Measurements from ENCODE around the gene C1R.

C1R gene

DNA sequence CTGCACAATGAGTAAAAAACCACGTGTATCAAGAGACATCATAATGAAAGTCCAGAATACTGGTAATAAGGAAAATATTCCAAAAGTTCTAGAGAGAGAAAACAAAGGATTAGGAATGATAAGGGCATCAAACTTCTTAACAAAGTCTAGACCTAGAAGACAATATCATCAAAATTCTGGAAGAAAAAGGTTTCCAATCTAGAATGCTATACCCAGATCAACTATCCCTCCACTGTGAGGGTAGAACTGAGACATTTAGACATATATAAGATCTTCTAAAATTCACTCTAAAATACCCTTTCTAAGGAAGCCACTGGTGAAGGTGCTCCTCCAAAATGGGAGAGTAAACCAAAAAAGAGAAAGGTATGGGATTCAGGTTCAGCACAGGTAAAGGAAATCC is 13.8 kb upstream of the C1R start:
- TF ChIP-seq, protein P1, sequence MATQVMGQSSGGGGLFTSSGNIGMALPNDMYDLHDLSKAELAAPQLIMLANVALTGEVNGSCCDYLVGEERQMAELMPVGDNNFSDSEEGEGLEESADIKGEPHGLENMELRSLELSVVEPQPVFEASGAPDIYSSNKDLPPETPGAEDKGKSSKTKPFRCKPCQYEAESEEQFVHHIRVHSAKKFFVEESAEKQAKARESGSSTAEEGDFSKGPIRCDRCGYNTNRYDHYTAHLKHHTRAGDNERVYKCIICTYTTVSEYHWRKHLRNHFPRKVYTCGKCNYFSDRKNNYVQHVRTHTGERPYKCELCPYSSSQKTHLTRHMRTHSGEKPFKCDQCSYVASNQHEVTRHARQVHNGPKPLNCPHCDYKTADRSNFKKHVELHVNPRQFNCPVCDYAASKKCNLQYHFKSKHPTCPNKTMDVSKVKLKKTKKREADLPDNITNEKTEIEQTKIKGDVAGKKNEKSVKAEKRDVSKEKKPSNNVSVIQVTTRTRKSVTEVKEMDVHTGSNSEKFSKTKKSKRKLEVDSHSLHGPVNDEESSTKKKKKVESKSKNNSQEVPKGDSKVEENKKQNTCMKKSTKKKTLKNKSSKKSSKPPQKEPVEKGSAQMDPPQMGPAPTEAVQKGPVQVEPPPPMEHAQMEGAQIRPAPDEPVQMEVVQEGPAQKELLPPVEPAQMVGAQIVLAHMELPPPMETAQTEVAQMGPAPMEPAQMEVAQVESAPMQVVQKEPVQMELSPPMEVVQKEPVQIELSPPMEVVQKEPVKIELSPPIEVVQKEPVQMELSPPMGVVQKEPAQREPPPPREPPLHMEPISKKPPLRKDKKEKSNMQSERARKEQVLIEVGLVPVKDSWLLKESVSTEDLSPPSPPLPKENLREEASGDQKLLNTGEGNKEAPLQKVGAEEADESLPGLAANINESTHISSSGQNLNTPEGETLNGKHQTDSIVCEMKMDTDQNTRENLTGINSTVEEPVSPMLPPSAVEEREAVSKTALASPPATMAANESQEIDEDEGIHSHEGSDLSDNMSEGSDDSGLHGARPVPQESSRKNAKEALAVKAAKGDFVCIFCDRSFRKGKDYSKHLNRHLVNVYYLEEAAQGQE (IDR thresholded peaks at IDR 0.05; ENCODE audit: insufficient read depth in 1 of 2, low read depth in 2 of 2, low read length in 2 of 2) = no peak
- no peak for TF ChIP-seq POLR2AphosphoS5 (IDR thresholded peaks at IDR 0.05; ENCODE audit: low read depth, low read length)

DNA sequence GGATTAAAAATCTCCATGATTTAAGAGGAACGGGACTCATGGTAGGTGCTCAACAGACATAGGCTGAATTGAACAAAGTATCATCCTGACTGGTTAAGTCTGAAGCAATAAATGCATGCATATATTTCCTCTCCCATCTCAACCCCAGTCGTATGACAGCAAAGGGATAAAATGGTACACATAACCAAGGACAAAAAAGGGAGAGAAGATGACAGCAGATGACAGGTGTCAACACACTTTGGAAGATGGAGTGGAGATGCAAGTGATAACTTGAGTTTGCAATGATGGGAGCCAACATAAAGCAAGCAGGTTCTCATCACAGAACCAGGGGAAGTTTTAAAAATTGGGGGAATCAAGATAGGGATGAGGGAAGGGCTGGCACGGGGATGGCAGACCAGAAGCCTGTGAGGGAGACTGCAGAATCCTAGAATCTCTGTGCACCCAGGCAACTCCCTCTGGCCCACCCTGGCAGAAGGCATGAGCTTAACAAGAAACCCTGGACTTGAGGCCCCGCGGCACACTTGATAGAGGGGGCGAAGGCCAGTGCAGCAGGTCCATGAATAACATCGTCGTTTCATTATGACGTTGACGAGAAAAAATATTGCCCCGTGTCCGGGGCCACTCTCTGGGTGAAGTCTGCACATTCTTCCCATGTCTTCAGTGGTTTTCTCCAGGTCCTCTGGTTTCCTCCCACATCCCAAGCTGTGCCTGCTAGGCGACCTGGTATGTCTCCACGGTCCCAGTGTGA is 11.8 kb upstream of the C1R start:
- no peak for TF ChIP-seq POLR2AphosphoS5 (IDR thresholded peaks at IDR 0.05; ENCODE audit: low read depth, low read length)
- TF ChIP-seq TAF1 (IDR thresholded peaks at IDR 0.05; ENCODE audit: borderline replicate concordance, insufficient read depth, low read length) = no peak
- no peak for TF ChIP-seq SIN3A (IDR thresholded peaks at IDR 0.05; ENCODE audit: borderline replicate concordance, insufficient read depth, low read length)
- TF ChIP-seq, protein P1 (IDR thresholded peaks at IDR 0.05; ENCODE audit: insufficient read depth in 1 of 2, low read depth in 2 of 2, low read length in 2 of 2) = no peak
- TF ChIP-seq FOXP2 (optimal IDR thresholded peaks at IDR 0.05; ENCODE audit: borderline replicate concordance, extremely low read depth, extremely low read length, insufficient read depth) = no peak

- no peak for TF ChIP-seq TAF1 (IDR thresholded peaks at IDR 0.05; ENCODE audit: borderline replicate concordance, insufficient read depth, low read length)
- no peak for TF ChIP-seq FOXP2 (optimal IDR thresholded peaks at IDR 0.05; ENCODE audit: borderline replicate concordance, extremely low read depth, extremely low read length, insufficient read depth)
Observed at GRCh38 chr12:7102582-7102981, 10.3 kb upstream of the C1R start.

- TF ChIP-seq, protein P1 (IDR thresholded peaks at IDR 0.05; ENCODE audit: insufficient read depth in 1 of 2, low read depth in 2 of 2, low read length in 2 of 2) = no peak
- TF ChIP-seq TAF1 (IDR thresholded peaks at IDR 0.05; ENCODE audit: borderline replicate concordance, insufficient read depth, low read length) (no peak), FOXP2 (optimal IDR thresholded peaks at IDR 0.05; ENCODE audit: borderline replicate concordance, extremely low read depth, extremely low read length, insufficient read depth) (no peak), POLR2AphosphoS5 (IDR thresholded peaks at IDR 0.05; ENCODE audit: low read depth, low read length) (no peak), SIN3A (IDR thresholded peaks at IDR 0.05; ENCODE audit: borderline replicate concordance, insufficient read depth, low read length) (no peak)
Observed at GRCh38 chr12:7101694-7102131, 9.5 kb upstream of the C1R start.

DNA sequence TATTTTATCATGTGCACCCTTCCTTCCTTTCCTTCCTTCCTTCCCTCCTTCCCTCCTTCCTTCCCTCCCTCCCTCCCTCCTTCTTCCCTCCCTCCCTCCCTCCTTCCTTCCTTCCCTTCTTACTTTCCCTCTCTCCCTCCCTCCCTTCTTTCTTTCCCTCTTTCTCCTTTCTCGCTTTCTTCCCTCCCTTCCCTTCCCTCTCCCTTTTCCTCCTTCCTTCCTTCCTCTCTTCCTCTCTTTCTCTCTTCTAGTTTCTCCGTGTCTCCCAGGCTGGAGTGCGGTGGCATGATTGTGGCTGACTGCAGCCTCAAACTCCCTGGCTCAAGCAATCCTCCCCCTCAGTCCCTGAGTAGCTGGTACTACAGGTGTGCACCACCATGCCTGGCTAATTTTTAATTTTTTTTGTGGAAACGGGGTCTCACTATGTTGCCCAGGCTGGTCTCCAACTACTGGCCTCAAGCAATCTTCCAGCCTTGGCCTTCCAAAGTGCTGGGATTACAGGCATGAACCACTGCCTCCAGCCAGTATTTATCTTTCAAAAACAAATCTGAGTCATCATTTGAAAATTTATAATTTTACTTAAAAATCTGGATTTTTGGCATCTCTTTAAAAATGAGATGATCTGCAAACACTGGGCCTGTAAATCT is 8.9 kb upstream of the C1R start:
- no peak for TF ChIP-seq FOXP2 (optimal IDR thresholded peaks at IDR 0.05; ENCODE audit: borderline replicate concordance, extremely low read depth, extremely low read length, insufficient read depth)
- TF ChIP-seq, protein P1 (IDR thresholded peaks at IDR 0.05; ENCODE audit: insufficient read depth in 1 of 2, low read depth in 2 of 2, low read length in 2 of 2) = no peak
- no peak for TF ChIP-seq POLR2AphosphoS5 (IDR thresholded peaks at IDR 0.05; ENCODE audit: low read depth, low read length)
- TF ChIP-seq TAF1 (IDR thresholded peaks at IDR 0.05; ENCODE audit: borderline replicate concordance, insufficient read depth, low read length) = no peak
- no peak for TF ChIP-seq SIN3A (IDR thresholded peaks at IDR 0.05; ENCODE audit: borderline replicate concordance, insufficient read depth, low read length)

All from PFSK-1 (cell line).